GM21786 (cell line): ENCODE data around the gene NPPC.
"Not testable (repeated sequence)": the region's sequence is repeated elsewhere in the genome, so short reads cannot be mapped to it uniquely, and the experiment has no call there.

Experiments
- ATAC-seq: cut with Tn5 transposase; IDR thresholded peaks from one replicate; pipeline ENCODE4 v1.9.1; 2021; ENCODE audit not compliant: unreplicated experiment

The NPPC gene

GRCh38 chr2:231922311-231923009 is 3.7 kb downstream of the NPPC start:
- ATAC-seq, result no peak

DNA sequence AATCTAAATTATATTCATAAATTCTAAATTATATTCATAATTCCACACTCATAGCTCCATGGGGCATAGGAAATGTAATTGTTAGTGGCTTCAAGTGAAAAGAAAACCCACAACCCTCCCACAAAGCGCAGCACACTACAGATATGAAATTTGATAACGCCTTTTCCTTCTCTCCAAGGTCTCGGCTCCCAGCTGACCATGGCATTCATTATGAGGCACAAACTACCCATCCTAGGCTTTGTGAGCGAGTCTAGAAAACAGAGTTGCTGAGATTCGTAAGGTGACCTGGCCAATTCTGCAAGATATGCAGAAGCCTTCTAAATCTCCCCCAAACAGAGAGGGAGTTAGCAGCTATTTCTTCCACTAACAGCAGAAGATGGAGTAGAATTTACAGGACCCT is 5.4 kb downstream of the NPPC start:
- ATAC-seq, result no peak

DNA sequence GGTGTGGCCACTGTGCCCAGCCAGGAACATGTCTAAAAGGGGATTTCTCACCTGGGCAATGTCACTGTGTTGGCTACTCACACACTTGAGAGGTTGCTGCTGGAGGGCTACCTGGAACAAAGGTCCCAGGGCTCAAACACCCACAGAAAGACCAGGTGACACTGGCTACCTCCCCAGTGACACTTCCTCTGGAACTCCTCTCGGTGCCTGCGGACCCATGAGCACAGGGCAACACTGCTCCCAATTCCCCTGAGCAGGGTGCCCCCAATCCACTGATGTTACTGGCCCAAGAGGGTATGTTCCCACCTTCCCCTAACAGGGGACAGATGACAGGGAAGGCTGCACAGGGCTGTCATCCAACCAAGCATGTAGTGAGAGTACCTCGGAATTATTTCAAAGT is 5.8 kb downstream of the NPPC start:
- no peak for ATAC-seq

GRCh38 chr2:231919341-231920035 is 6.7 kb downstream of the NPPC start:
- ATAC-seq, result no peak

DNA sequence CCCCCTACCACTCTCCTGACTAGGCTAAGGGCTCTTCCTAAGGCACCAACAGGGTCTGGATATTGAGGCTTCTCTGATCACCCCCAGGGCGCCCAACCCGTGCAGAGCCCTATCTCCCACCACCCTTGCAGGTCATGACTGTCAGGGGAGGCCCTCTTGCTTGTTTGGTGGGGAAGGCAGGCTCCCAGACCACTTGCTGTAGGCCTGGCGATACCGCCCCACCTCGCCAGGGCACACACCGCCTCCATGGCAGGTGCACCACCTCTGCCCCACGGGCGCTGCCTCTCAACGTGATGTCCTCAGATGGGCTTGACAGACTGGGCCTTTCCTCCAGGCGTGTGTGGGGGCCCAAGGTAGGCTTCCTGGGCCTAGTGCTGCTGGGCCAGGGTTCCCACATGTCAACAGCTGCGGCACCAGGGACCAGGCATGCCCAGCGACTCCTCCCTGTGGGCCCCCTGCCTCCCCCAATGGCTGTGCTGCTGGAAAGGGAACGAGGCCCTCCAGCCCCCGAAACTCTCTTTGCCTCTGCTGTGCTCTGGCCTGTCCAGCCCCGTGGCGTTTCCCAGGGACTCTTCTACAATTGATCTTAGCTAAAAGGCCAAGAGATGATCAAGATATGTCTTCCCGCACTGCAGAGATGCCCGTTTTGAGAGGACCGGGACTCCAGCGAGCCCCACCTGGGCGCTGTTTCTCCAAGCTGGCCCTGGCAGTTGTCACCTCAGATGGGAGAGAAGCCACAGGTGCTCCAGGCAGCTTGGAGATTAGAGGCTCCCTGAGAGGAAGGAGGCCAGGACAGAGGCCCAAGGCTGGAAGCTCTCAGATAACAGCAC is 7.5 kb downstream of the NPPC start:
- ATAC-seq, result no peak

DNA sequence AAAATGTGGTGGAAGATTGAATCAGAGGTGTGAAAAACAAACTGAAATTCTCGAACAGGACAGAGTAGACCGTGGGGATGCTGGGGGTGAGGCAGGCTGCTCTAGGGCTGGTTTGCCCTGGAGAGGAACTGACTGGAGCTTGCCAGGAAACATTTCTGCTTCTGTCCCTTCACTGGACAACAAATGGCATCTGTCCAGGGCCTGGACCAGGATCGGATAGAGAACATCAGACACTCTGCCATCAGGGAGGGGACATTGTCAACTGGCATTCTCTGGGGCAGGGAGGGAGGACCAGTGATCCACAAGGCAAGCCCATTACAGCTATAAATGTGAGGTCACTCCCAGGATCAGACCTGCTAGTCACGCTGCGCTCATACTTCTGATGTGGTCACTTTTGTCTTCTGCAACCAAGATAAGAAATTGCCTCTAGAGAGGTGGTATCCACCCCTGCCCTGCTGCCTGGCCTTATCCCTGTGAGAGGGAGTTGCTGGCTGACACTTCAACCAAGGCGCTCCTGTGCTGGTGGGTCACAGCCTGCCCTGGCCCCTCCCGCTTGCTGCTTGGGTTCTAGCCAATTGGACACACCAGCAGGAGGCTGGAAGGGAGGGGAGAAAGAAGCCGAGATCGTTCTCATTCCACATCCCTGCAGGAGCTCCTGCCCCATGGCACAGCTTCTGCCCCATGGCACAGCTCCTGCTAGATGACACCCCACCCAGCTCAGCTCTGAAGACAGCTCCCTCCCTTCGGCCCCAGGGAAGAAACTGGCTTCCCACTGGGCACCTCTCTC is 8.7 kb downstream of the NPPC start:
- no peak for ATAC-seq

DNA sequence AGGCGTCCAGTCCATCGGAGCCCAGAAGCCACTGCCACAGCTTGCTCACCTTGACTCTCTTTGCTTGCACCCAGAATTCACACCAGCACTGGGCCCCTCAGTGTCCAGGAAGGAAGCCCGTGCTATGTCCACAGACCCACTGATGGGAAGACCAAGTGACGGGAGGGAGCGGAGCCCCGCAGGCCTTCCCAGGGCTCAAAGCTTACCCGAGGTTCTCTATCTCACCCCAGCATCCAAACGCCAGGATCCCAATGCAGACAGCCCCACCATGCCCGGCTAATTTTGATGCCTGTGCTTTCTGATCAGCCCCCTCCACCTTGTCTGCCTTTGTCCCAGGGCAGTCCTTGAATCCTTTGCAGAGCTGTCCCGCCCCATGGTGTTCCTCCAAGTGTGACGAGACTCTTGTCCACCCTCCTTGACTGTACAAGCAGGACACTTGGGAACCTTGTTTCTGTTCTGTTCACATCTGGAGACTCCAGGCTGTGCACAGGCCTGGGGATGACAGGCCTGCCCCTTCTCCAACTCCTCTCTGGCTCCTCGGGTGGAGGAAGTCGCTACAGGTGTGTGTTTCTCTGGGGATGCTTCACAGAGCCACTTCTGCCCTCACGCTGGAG is 12.0 kb downstream of the NPPC start:
- ATAC-seq, result no peak

DNA sequence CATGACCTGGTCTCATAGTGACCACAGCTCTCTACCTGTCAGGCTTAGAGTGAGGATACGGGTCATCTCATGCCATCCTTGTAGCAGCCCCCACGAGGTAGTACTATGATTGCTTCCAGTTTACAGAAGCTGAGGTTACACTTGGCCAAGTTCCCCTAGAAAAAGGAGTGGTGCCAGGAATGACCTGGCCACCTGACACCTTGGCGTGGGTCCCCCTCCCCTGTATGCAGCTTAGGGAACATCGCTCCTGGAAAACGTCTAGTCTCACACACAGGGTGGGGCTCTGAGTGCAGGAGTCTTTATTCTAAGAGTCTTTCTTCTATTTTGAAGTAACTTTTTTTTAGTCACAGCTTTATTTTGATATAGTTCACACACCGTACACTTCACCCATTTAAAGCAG is 14.8 kb downstream of the NPPC start:
- no peak for ATAC-seq

DNA sequence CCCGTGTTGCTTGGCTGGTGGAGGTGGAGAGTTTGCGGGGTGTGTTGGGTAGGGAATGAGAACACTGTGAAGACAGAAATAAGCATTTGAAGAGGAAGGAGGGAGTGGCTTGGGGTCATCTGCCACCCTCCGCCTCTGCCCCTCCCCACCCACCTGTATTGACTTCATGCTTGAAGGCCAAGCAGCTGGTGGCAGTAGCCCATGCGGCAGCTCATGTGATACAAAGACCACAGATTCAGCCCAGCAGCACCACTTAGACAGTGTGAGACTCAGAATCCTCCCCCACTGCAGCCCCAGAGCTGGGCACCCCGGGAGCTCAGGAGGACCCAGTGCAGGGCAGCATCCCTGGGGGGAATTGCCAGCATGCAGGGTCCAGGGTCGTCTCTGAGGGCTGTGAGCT is 15.4 kb downstream of the NPPC start:
- no peak for ATAC-seq

GRCh38 chr2:231910161-231910560 is 16.0 kb downstream of the NPPC start:
- ATAC-seq, result not testable (repeated sequence)

- ATAC-seq, result no peak
Observed at GRCh38 chr2:231909631-231910030, 16.6 kb downstream of the NPPC start.

GRCh38 chr2:231908584-231908983 is 17.6 kb downstream of the NPPC start:
- no peak for ATAC-seq

DNA sequence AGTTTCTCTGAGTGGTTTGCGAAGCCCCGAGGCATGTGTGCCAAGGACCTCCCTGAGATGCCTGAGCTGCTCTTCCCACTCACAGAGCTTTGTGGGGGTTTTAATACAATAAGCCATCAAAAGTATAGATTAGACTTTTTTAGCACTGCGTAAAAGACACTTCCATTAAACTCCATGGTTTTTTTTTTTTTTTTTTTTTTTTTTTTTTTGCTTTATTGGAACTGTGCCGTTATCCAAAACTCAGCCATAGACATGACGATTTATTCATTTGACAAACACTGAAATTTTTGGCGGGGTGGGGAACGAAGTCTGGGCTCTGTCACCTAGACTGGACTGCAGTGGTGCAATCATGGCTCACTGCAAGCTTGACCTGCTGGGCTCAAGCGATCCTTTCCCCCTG is 18.4 kb downstream of the NPPC start:
- ATAC-seq, result no peak

DNA sequence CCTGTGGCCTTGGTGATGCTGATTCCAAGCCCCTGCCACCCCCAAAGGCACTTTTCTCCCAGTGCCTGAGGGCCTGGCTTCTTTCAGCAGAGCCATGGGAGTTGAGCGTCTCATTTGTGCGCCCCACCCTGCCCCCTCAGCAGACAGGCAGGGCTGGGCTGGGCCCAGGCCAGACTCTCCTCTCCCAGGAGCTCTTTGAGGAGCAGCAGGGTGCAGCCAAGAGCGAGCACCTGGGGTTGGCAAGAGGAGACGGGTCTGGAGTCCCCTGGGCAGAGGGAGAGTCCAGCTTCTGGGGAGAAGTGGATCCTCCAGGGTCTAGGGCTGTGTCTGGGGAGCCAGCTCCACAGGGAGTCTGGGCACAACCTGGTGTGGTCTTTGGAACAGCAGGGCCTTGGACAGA is 21.2 kb downstream of the NPPC start:
- no peak for ATAC-seq

DNA sequence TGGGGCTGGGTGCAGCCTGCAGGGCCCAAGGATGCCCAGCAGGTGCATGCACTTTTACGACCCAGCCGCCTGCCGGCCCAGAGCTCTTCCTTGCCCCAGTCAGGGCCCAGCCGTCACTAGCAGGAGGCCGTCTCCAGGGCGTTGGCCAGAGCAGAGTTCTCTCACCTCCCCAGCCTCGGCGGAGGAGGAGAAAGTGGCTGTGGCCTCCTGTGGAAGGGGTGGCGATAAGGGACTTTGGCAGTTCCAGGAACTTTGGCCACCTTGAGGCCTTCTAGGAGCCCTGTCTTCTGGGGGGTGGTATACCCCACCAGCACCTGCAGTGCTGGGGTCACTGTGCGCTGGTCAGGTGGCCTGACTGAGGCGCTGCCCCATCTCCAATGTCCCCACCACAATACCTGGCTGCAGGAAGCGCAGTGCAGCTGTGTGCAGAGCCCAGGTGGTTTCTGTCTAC is 22.0 kb downstream of the NPPC start:
- no peak for ATAC-seq

GRCh38 chr2:231902598-231902997 is 23.6 kb downstream of the NPPC start:
- ATAC-seq, result no peak

DNA sequence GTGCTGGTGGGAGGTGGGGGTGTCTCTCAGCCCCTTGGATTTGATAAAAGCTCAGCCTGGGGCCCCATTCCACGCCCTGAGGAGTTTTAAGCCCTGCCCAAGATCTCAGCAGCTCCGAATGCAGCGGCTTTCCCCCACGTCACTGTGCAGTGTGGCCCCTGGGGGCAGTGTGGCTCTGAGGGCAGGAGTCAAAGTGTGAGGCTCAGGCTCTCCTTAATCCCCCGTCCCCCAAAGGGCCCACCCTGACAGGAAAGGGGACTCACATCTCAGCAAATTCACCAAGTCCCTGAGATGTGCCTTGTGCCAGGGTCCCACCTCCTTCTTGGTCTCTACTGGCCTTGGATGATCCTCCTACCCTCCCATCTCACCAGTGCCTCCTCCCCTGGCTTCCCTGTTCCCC is 25.2 kb downstream of the NPPC start:
- ATAC-seq, result no peak

- ATAC-seq, result peak; percentile 80
Observed at GRCh38 chr2:231900486-231900942, 25.7 kb downstream of the NPPC start.

GRCh38 chr2:231894566-231895380 is 31.4 kb downstream of the NPPC start:
- no peak for ATAC-seq

DNA sequence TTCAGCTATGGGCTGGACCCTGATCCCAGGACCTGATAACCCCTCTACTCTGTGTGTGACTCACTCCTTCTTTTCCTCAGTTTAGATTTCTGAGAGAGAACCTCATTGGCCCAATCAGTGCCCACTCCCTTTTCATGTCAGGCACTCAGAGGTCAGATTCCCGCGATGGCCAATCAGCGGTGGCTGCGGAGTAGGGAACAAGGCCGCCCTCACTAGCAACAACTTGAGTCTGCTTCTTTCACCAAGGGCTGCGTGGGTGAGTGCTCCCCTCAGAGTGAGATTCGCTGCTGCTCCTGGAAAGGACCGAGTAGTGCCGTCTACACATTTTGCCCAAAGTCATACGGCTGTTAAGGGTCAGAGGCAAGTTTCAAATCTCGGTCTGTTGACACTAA is 34.7 kb downstream of the NPPC start:
- ATAC-seq, result no peak
